Omental fat pad (tissue), 4 donors: Measurements from ENCODE around the gene KRTAP10-10. TPM values are rescaled to one million over a fixed set of nuclear protein-coding genes. Genes with fewer than 3 reads are reported as not detected.
"Not testable (repeated sequence)": the region's sequence is repeated elsewhere in the genome, so short reads cannot be mapped to it uniquely, and the experiment has no call there.

Source experiments
- ATAC-seq: fragments of 150-250 bp; one replicate; pipeline ENCODE4 v1.9.1; 2016; ENCODE audit warnings: mild to moderate bottlenecking, moderate library complexity; ENCODE audit not compliant: low FRiP score
- DNase-seq: peaks from one replicate; pipeline ENCODE4 v3.0.0-alpha.2; 2019; ENCODE audit warnings: low spot score
- total RNA-seq, 4 donors: library from RNA; depleted of rRNA; stranded (reverse); fragments of >200 nt; gene quantifications; one replicate each; pipeline ENCODE4 v1.1.0, GENCODE V29; 2016
- TF ChIP-seq, protein P1 (sequence below), 3 donors: fragments of 450-650 bp; IDR thresholded peaks; one replicate each; pipeline ENCODE4 v1.5.1; 2016 to 2017; ENCODE audit warnings: antibody characterized with exemption in 3 of 3, mild to moderate bottlenecking in 3 of 3, moderate library complexity in 2 of 3

The KRTAP10-10 gene
- total RNA-seq, 4 donors from 2014 or later = not detected

DNA sequence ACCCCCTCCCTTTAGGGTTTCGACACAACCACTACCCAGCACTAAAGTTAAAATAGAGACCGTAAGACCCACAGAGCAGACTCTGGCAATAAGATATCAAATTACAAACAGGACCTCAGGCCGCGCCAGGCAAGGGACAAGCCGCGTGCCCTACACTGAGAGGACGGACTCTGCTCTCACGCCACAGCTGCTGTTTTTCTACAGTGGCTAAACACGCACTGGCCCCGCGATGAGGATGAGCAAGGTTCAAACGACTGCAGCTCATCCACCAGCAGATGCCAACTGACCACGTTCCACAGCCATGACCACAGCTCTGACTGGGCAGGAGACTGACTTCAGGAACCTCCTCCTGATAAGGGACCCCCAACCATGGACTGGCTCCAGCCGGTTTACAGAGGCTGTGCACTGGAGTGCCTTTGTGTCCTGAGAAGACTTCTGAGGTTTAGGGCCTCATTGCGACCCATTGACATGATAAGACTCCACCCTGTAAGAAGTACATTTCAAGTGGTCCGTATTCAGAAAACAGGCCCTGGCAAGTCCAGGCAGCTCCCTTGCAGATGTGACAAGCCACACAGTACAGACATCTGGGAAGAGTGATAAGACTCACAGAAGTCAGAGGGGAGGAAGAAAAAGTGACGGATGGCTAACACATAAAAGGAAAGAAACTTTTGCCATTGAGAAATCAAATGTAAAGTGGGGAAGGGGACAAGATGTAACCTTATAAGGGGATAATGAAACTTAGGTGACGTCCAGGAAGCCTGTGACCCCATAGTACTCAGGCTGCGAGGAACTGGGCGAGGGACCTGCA lies 43.4 kb upstream of the KRTAP10-10 start:
- DNase-seq (no peak), ATAC-seq (no peak)
- TF ChIP-seq, protein P1, sequence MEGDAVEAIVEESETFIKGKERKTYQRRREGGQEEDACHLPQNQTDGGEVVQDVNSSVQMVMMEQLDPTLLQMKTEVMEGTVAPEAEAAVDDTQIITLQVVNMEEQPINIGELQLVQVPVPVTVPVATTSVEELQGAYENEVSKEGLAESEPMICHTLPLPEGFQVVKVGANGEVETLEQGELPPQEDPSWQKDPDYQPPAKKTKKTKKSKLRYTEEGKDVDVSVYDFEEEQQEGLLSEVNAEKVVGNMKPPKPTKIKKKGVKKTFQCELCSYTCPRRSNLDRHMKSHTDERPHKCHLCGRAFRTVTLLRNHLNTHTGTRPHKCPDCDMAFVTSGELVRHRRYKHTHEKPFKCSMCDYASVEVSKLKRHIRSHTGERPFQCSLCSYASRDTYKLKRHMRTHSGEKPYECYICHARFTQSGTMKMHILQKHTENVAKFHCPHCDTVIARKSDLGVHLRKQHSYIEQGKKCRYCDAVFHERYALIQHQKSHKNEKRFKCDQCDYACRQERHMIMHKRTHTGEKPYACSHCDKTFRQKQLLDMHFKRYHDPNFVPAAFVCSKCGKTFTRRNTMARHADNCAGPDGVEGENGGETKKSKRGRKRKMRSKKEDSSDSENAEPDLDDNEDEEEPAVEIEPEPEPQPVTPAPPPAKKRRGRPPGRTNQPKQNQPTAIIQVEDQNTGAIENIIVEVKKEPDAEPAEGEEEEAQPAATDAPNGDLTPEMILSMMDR (IDR thresholded peaks at IDR 0.05) = no peak

DNA sequence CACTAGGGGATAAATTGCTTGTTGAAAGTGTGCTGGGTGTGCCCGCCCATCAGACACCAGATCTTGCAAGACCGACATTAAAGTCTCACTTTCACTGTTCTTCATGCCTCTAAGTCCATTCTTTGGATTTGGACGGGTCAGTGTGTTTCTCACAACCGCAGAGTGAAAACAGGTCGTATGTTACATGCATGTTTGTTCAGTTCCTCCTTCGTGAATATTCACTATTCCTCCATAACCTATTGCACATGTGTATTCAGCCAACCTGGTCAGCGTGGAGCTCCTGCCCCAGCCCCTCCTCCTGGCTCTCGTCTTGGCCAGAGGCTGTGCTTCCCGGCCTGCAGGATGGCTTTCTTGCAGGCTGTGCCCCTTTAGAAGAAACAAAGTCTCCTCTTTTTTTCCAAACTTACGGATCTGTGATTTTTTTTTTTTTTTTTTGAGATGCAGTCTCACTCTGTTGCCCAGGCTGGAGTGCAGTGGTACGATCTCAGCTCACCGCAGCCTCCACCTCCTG lies 42.7 kb upstream of the KRTAP10-10 start:
- ATAC-seq = no peak
- TF ChIP-seq, protein P1 (IDR thresholded peaks at IDR 0.05) = no peak
- no peak for DNase-seq

DNA sequence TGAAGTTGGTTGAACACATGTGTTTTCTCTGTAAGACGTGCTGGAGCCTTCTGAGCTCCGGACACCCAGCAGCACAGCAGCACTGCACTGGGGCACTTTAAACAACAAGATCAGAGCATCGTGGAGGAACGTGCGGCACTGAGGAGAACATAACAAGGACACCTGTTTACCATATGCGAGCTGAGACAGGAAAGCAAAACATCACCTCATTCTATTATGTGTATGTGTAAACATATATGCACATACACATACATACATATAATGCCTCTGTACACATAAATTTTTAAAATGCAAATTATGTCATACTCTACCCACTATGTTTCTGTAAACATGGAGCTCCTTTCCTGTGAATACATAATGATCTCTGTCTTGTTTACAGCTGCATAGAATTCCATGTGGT lies 41.6 kb upstream of the KRTAP10-10 start:
- ATAC-seq (no peak), DNase-seq (no peak)
- TF ChIP-seq, protein P1 (IDR thresholded peaks at IDR 0.05) = no peak

DNA sequence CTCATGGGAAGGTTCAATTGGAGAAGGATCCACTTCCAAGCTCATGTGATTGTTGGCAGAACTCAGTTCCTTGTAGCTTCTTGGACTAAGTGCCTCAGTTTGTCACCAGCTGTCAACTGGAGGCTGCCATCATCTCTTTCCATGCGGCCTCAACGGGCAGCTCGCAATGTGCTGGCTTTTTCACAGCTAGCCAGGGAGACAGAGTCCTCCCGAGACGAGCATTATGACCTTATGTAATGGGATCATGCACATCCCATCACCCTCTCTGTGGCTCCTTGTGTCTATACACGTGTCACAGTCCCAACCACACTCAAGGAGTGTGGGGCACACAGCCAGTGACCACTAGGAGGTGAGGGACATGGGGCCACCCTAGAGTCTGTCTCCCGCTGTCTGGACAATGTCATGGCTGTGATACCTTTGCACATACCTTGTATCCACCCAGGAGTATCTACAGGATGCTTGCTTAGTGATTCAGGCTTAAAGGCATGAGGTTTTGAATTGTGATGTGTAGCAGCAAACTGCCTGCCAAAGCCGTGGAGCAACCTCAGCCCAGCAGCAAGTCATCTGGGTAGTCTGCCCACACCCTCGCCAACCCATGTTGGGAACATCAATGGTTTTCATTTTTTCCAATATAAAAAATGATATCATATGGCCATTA lies 41.0 kb upstream of the KRTAP10-10 start:
- DNase-seq = no peak
- TF ChIP-seq, protein P1 (IDR thresholded peaks at IDR 0.05) = no peak
- no peak for ATAC-seq

DNA sequence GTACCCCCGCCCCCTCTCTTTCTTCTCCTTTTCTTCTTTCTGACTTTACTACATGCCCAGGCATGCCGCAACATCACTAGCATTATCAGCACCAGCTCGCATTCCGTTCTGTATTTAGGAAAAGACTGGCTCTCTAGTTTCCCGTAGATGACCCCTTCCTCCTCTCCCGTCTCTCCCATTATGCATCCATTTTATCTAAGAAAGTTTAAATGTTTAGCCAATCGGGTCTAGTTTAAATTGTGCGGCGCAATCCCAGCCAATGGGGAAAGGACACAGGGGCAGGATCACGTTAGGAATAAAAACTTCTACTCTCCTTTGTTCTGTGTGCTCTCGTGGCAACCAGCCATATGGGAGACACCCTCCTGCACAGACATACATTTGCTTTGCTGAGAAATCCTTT lies 39.1 kb upstream of the KRTAP10-10 start:
- ATAC-seq = no peak
- TF ChIP-seq, protein P1 (IDR thresholded peaks at IDR 0.05) = no peak
- DNase-seq = no peak

DNA sequence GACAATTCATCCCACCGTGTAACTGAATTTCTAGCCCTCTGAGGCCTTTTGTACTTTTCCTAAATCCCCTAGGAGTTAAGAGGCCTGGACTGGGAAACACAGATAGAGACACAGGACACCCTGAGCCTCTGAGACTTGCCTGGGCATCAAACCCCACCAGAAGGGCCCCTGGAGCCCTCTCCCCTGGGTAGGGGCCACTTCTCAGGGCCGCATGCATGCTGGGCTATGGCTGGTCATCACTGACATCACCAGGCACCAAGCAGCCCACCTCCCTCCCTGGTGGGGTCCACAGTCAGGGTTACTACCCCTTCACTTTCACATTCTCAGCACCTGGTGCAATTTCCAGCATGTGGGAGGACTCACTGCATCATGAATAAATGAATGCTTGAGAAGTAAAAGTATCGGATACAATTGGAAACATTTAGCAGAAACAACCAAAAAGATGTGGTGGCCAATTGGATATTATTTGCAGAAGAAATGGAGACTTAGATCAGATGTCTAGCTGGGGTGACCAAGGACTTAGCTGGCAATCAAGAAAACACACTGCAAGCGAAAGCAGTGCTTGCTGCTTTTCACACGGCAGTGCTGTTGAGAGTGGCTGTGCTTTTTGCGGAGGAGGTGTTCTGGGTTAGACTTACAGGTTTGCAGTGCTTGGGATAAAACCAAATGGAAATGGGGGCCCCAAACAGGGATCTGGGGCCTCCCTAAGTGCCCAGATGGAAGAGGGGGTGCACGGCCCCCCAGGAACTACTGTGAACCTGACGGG lies 37.7 kb upstream of the KRTAP10-10 start:
- ATAC-seq = no peak
- TF ChIP-seq, protein P1 (IDR thresholded peaks at IDR 0.05) = no peak
- no peak for DNase-seq

DNA sequence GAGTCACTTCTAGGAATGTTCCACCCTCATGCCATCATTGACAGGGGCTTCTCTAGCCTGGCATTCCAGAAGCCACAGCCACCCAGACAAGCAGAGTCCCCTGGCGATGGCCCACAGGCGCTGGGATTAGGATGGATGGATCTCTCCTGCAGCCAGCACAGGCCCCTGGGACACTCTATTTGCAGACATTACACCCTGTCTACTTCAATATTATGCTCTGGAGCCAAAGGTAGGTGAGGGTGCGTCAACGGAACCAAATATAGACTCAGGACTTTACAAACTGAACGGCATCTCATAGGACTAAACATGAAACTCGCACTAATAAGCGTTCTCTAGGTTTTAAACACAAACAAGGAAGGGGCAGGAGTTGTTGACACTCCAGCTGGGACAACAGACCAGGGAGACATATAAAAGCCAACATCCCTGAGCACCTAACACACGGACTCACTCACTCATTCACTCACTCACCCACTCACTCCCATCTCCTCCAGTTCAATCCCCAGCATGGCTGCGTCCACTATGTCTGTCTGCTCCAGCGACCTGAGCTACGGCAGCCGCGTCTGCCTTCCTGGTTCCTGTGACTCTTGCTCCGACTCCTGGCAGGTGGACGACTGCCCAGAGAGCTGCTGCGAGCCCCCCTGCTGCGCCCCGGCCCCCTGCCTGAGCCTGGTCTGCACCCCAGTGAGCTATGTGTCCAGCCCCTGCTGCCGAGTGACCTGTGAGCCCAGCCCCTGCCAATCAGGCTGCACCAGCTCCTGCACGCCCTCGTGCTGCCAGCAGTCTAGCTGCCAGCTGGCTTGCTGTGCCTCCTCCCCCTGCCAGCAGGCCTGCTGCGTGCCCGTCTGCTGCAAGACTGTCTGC lies 36.8 kb upstream of the KRTAP10-10 start, which contains the start of gene KRTAP10-7:
KRTAP10-7 (plus strand) TSS at position 480 of the 861 bp plus-strand sequence; CDS start at position 505, 25 bp downstream.
- not testable (repeated sequence) for ATAC-seq, DNase-seq

DNA sequence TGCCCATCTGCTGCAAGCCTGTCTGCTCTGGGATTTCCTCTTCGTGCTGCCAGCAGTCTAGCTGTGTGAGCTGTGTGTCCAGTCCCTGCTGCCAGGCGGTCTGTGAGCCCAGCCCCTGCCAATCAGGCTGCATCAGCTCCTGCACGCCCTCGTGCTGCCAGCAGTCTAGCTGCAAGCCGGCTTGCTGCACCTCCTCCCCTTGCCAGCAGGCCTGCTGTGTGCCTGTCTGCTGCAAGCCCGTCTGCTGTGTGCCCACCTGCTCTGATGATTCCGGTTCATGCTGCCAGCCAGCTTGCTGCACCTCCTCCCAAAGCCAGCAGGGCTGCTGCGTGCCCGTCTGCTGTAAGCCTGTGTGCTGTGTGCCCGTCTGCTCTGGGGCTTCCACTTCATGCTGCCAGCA lies 36.1 kb upstream of the KRTAP10-10 start:
- not testable (repeated sequence) for ATAC-seq, DNase-seq
